ENCODE results near the gene PRKCH.

DNA sequence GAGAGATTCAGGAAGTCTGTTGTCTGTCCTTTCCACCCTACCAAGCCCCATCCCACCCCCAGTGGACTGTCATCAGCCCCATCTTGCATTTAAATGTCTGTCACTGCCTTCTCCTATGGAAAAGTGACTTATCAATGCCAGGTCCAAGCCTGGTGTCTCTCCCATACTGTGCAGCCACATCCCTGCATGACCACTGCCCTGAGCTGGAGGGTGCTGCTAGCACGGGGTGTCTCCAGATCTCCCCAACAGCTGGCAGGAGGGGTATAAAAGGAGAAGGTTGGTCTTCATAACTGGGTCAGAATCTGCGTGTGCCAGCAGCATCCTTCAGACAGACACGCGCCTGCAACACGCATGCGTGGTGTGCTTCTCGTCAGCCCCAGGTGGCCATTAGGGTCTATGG is 219.6 kb downstream of the PRKCH start:
- TF ChIP-seq EZH2 (IDR thresholded peaks at IDR 0.05; ENCODE audit: insufficient read depth, poor library complexity, severe bottlenecking) (no peak), EZH2phosphoT487 (IDR thresholded peaks at IDR 0.05; ENCODE audit: insufficient read depth, low read depth) (no peak)

Measured in GM23248 (cell line).